SH-SY5Y (cell line): Measurements from ENCODE around the gene MAB21L1.

ENCODE experiments used
- GATA2 ChIP-seq: IDR thresholded peaks from 2 replicates; pipeline ENCODE4 v1.6.1; 2011; ENCODE audit warnings: mild to moderate bottlenecking, low read depth, low read length
- GATA3 ChIP-seq: IDR thresholded peaks from 2 replicates; pipeline ENCODE4 v1.6.1; 2011; ENCODE audit warnings: low read depth, mild to moderate bottlenecking, low read length, moderate library complexity

DNA sequence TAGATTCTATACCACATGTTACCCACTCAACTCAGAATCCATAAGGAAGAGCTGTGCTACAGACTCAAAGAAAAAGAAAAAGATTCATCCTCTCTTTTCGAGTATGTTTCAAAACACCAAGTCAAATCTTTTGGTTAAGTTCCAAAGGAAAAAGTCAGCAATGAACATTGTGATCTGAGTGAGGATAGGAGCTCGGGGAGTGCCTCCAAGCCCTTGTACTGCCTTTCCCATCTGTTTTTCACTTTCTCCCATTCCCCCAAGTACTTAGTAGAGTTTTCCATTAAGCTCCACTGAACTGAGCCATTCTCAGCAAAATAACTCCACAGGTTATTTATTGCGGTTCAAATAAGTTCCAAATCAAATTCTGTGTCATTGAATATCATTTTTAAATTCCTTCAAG is 47.7 kb upstream of the MAB21L1 start:
- TF ChIP-seq GATA3 (no peak), GATA2 (no peak)
